ENCODE results near the gene SBF1. TPM values are rescaled to one million over a fixed set of nuclear protein-coding genes. Genes with fewer than 3 reads are reported as not detected.
"Not testable (repeated sequence)": the region's sequence is repeated elsewhere in the genome, so short reads cannot be mapped to it uniquely, and the experiment has no call there.

The SBF1 gene
- 74.3 and 84.8 TPM in 2 replicates for total RNA-seq (2014; rRNA removed; shearing (Covaris generic); ENCODE audit: low replicate concordance)

GRCh38 chr22:50474710-50475651, at the start of gene SBF1:
TSS of gene SBF1 (minus strand) at chr22:50475035. CDS start at chr22:50474840, 195 bp downstream.
- in situ Hi-C loops (cut with HindIII; ENCODE audit: low pct_unique_long_range_greater_than_20kb, low sequenced_read_pairs) = no loop called here
- peak; percentile 86 for DNase-seq (ENCODE audit: low read depth)

- DNase-seq (ENCODE audit: low read depth) = no peak
- in situ Hi-C loops (cut with HindIII; ENCODE audit: low pct_unique_long_range_greater_than_20kb, low sequenced_read_pairs) = no loop called here
These were observed 49.2 kb upstream of the SBF1 start for GRCh38 chr22:50523806-50524675.

- in situ Hi-C loops (cut with HindIII; ENCODE audit: low pct_unique_long_range_greater_than_20kb, low sequenced_read_pairs) = no loop called here
These were observed 48.6 kb upstream of the SBF1 start for GRCh38 chr22:50523458-50523805.

GRCh38 chr22:50522806-50523438, 48.1 kb upstream of the SBF1 start:
- no peak for DNase-seq (ENCODE audit: low read depth)
- in situ Hi-C loops (cut with HindIII; ENCODE audit: low pct_unique_long_range_greater_than_20kb, low sequenced_read_pairs) = no loop called here

More at GRCh38 chr22:50523458-50523805, 48.6 kb upstream of the SBF1 start:
- no peak for DNase-seq (ENCODE audit: low read depth)

- in situ Hi-C loops (cut with HindIII; ENCODE audit: low pct_unique_long_range_greater_than_20kb, low sequenced_read_pairs) = no loop called here
- DNase-seq (ENCODE audit: low read depth) = no peak
These were observed 47.5 kb upstream of the SBF1 start for GRCh38 chr22:50522208-50522805.

- in situ Hi-C loops (cut with HindIII; ENCODE audit: low pct_unique_long_range_greater_than_20kb, low sequenced_read_pairs) = no loop called here
- no peak for DNase-seq (ENCODE audit: low read depth)
These were observed 46.9 kb upstream of the SBF1 start for GRCh38 chr22:50521710-50522109.

GRCh38 chr22:50520826-50521453, 46.1 kb upstream of the SBF1 start:
- in situ Hi-C loops (cut with HindIII; ENCODE audit: low pct_unique_long_range_greater_than_20kb, low sequenced_read_pairs) = no loop called here

GRCh38 chr22:50520184-50520583, 45.3 kb upstream of the SBF1 start:
- in situ Hi-C loops (cut with HindIII; ENCODE audit: low pct_unique_long_range_greater_than_20kb, low sequenced_read_pairs); DNase-seq (ENCODE audit: low read depth): not testable (repeated sequence)

More at GRCh38 chr22:50520826-50521453, 46.1 kb upstream of the SBF1 start:
- DNase-seq (ENCODE audit: low read depth) = no peak

- DNase-seq (ENCODE audit: low read depth) = no peak
- in situ Hi-C loops (cut with HindIII; ENCODE audit: low pct_unique_long_range_greater_than_20kb, low sequenced_read_pairs) = no loop called here
These were observed 44.3 kb upstream of the SBF1 start for GRCh38 chr22:50519151-50519550.

GRCh38 chr22:50518606-50519005, 43.8 kb upstream of the SBF1 start:
- in situ Hi-C loops (cut with HindIII; ENCODE audit: low pct_unique_long_range_greater_than_20kb, low sequenced_read_pairs) = no loop called here
- no peak for DNase-seq (ENCODE audit: low read depth)

GRCh38 chr22:50517495-50518260, 42.8 kb upstream of the SBF1 start:
- in situ Hi-C loops (cut with HindIII; ENCODE audit: low pct_unique_long_range_greater_than_20kb, low sequenced_read_pairs) = no loop called here
- no peak for DNase-seq (ENCODE audit: low read depth)

GRCh38 chr22:50516891-50517290, 42.1 kb upstream of the SBF1 start:
- in situ Hi-C loops (cut with HindIII; ENCODE audit: low pct_unique_long_range_greater_than_20kb, low sequenced_read_pairs) = no loop called here
- no peak for DNase-seq (ENCODE audit: low read depth)

GRCh38 chr22:50516068-50516467, 41.2 kb upstream of the SBF1 start:
- in situ Hi-C loops (cut with HindIII; ENCODE audit: low pct_unique_long_range_greater_than_20kb, low sequenced_read_pairs) = no loop called here
- no peak for DNase-seq (ENCODE audit: low read depth)

GRCh38 chr22:50513175-50513574, 38.3 kb upstream of the SBF1 start:
- DNase-seq (ENCODE audit: low read depth) = no peak
- in situ Hi-C loops (cut with HindIII; ENCODE audit: low pct_unique_long_range_greater_than_20kb, low sequenced_read_pairs) = no loop called here

GRCh38 chr22:50508897-50509296, 34.1 kb upstream of the SBF1 start:
- DNase-seq (ENCODE audit: low read depth) = no peak
- in situ Hi-C loops (cut with HindIII; ENCODE audit: low pct_unique_long_range_greater_than_20kb, low sequenced_read_pairs) = no loop called here

- peak; percentile 93 for DNase-seq (ENCODE audit: low read depth)
- in situ Hi-C loops (cut with HindIII; ENCODE audit: low pct_unique_long_range_greater_than_20kb, low sequenced_read_pairs) = no loop called here
These were observed 33.4 kb upstream of the SBF1 start, which contains the start of gene NCAPH2 for GRCh38 chr22:50507991-50508884. TSS of gene NCAPH2 (plus strand) at chr22:50508224. CDS start at chr22:50508338, 114 bp downstream.

All from Caki2 (cell line).